GM12878 (cell line): ENCODE measurements around the gene SYNGR2.

Experiments used
- FOXM1 ChIP-seq: IDR thresholded peaks from 2 replicates; pipeline ENCODE4 v1.6.1; 2012; ENCODE audit warnings: low read depth, mild to moderate bottlenecking, inconsistent platforms, low read length, moderate library complexity
- GABPA ChIP-seq: IDR thresholded peaks from 2 replicates; pipeline ENCODE4 v1.6.1; 2014; ENCODE audit warnings: antibody characterized with exemption, low read depth, mild to moderate bottlenecking, inconsistent platforms
- JUNB ChIP-seq: IDR thresholded peaks from 2 replicates; pipeline ENCODE4 v1.6.1; 2016; ENCODE audit warnings: antibody characterized with exemption, mild to moderate bottlenecking
- MEF2A ChIP-seq: IDR thresholded peaks from 2 replicates; pipeline ENCODE4 v1.6.1; 2011; ENCODE audit warnings: low read depth, mild to moderate bottlenecking, low read length, moderate library complexity; ENCODE audit not compliant: insufficient read depth
- NFYA ChIP-seq: IDR thresholded peaks from 2 replicates; pipeline ENCODE4 v1.6.1; 2011; ENCODE audit warnings: low read depth, mild to moderate bottlenecking, low read length, improper control_type of control experiment, borderline replicate concordance
- POLR2A ChIP-seq: IDR thresholded peaks from 2 replicates; pipeline ENCODE4 v1.6.1; 2011; ENCODE audit warnings: low read depth, mild to moderate bottlenecking, low read length
- POLR2AphosphoS5 ChIP-seq: IDR thresholded peaks from 2 replicates; pipeline ENCODE4 v1.6.1; 2011; ENCODE audit warnings: mild to moderate bottlenecking, low read length, inconsistent platforms
- TBL1XR1 ChIP-seq: IDR thresholded peaks from 2 replicates; pipeline ENCODE4 v1.6.1; 2012; ENCODE audit warnings: low read depth, low read length, improper control_type of control experiment
- TF ChIP-seq, protein P1 (sequence below): IDR thresholded peaks from 2 replicates; pipeline ENCODE4 v1.6.1; 2011; ENCODE audit warnings: borderline replicate concordance, low read depth, mild to moderate bottlenecking, moderate library complexity, mixed read lengths, low read length; ENCODE audit not compliant: insufficient read depth; ENCODE audit errors: extremely low read length
- TF ChIP-seq, protein P2 (sequence below), 3 experiments: IDR thresholded peaks in 2 of 3; conservative IDR thresholded peaks in 1 of 3; 2 replicates each; pipeline ENCODE4 v1.5.1; 2011; ENCODE audit warnings: low read depth in 3 of 3, low read length in 3 of 3, mild to moderate bottlenecking in 3 of 3, control low read depth in 2 of 3, moderate library complexity in 2 of 3, inconsistent platforms in 1 of 3, mixed read lengths in 1 of 3; ENCODE audit not compliant: control insufficient read depth in 2 of 3, insufficient read depth in 1 of 3; ENCODE audit errors: extremely low read depth in 1 of 3
- TF ChIP-seq, protein P3 (sequence below): fragments of 450-650 bp; IDR thresholded peaks from 2 replicates; pipeline ENCODE4 v1.6.1; 2017; ENCODE audit warnings: mild to moderate bottlenecking, low read depth, inconsistent platforms; ENCODE audit not compliant: poor library complexity, severe bottlenecking
- TF ChIP-seq, protein P4 (sequence below): IDR thresholded peaks from 2 replicates; pipeline ENCODE4 v1.6.1; 2012; ENCODE audit warnings: mild to moderate bottlenecking, low read depth, low read length

DNA sequence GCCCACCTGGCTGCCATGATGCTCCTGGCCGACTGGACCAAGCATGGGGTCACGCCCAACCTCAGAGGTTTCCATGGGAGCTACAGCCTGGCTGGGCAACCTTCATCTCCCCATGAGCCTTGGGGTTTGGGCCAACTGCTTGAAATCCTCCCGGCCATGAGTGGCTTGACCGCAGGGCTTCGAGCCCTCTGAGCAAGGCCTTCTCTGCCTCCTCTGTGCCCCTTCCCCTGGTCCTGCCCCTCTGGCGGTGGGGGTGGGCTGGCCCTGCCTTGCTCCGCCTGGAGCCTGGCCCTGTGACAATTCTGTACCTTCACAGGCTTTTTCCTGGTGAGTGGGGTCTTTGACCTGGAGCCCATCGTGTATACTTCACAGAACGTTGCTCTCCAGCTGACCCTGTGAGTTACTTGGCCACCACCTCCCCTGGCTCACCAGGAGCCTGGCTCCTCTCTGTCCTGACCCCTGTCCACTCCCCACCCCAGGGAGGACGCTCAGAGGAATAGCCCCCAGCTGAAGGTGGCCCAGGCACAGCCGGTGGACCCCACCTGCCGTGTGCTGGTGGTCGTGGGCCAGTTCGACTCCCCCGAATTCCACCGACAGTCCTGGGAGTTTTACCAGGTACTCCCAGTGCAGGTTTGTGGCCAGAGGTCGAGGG, 36.9 kb downstream of the SYNGR2 start:
- TF ChIP-seq MEF2A (no peak), POLR2A (no peak), GABPA (no peak), POLR2AphosphoS5 (no peak), FOXM1 (no peak), NFYA (no peak), JUNB (no peak), TBL1XR1 (no peak)
- TF ChIP-seq, protein P1, sequence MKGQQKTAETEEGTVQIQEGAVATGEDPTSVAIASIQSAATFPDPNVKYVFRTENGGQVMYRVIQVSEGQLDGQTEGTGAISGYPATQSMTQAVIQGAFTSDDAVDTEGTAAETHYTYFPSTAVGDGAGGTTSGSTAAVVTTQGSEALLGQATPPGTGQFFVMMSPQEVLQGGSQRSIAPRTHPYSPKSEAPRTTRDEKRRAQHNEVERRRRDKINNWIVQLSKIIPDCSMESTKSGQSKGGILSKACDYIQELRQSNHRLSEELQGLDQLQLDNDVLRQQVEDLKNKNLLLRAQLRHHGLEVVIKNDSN, result no peak
- TF ChIP-seq, protein P2, sequence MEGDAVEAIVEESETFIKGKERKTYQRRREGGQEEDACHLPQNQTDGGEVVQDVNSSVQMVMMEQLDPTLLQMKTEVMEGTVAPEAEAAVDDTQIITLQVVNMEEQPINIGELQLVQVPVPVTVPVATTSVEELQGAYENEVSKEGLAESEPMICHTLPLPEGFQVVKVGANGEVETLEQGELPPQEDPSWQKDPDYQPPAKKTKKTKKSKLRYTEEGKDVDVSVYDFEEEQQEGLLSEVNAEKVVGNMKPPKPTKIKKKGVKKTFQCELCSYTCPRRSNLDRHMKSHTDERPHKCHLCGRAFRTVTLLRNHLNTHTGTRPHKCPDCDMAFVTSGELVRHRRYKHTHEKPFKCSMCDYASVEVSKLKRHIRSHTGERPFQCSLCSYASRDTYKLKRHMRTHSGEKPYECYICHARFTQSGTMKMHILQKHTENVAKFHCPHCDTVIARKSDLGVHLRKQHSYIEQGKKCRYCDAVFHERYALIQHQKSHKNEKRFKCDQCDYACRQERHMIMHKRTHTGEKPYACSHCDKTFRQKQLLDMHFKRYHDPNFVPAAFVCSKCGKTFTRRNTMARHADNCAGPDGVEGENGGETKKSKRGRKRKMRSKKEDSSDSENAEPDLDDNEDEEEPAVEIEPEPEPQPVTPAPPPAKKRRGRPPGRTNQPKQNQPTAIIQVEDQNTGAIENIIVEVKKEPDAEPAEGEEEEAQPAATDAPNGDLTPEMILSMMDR (IDR thresholded peaks at IDR 0.05 in 2 of 3, conservative IDR thresholded peaks at IDR 0.05 in 1 of 3; ENCODE audit: control insufficient read depth in 2 of 3, extremely low read depth in 1 of 3, insufficient read depth in 1 of 3, low read depth in 3 of 3, low read length in 3 of 3), result no peak
- TF ChIP-seq, protein P3, sequence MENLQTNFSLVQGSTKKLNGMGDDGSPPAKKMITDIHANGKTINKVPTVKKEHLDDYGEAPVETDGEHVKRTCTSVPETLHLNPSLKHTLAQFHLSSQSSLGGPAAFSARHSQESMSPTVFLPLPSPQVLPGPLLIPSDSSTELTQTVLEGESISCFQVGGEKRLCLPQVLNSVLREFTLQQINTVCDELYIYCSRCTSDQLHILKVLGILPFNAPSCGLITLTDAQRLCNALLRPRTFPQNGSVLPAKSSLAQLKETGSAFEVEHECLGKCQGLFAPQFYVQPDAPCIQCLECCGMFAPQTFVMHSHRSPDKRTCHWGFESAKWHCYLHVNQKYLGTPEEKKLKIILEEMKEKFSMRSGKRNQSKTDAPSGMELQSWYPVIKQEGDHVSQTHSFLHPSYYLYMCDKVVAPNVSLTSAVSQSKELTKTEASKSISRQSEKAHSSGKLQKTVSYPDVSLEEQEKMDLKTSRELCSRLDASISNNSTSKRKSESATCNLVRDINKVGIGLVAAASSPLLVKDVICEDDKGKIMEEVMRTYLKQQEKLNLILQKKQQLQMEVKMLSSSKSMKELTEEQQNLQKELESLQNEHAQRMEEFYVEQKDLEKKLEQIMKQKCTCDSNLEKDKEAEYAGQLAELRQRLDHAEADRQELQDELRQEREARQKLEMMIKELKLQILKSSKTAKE, result no peak
- TF ChIP-seq, protein P4, sequence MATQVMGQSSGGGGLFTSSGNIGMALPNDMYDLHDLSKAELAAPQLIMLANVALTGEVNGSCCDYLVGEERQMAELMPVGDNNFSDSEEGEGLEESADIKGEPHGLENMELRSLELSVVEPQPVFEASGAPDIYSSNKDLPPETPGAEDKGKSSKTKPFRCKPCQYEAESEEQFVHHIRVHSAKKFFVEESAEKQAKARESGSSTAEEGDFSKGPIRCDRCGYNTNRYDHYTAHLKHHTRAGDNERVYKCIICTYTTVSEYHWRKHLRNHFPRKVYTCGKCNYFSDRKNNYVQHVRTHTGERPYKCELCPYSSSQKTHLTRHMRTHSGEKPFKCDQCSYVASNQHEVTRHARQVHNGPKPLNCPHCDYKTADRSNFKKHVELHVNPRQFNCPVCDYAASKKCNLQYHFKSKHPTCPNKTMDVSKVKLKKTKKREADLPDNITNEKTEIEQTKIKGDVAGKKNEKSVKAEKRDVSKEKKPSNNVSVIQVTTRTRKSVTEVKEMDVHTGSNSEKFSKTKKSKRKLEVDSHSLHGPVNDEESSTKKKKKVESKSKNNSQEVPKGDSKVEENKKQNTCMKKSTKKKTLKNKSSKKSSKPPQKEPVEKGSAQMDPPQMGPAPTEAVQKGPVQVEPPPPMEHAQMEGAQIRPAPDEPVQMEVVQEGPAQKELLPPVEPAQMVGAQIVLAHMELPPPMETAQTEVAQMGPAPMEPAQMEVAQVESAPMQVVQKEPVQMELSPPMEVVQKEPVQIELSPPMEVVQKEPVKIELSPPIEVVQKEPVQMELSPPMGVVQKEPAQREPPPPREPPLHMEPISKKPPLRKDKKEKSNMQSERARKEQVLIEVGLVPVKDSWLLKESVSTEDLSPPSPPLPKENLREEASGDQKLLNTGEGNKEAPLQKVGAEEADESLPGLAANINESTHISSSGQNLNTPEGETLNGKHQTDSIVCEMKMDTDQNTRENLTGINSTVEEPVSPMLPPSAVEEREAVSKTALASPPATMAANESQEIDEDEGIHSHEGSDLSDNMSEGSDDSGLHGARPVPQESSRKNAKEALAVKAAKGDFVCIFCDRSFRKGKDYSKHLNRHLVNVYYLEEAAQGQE, result no peak
